HG03439 (cell line): ENCODE results near the gene TMEM184B.
"Not testable (repeated sequence)": the region's sequence is repeated elsewhere in the genome, so short reads cannot be mapped to it uniquely, and the experiment has no call there.

Source experiments
- ATAC-seq: cut with Tn5 transposase; IDR thresholded peaks from one replicate; pipeline ENCODE4 v1.9.1; 2021; ENCODE audit warnings: mild to moderate bottlenecking, moderate library complexity; ENCODE audit not compliant: unreplicated experiment

The TMEM184B gene

DNA sequence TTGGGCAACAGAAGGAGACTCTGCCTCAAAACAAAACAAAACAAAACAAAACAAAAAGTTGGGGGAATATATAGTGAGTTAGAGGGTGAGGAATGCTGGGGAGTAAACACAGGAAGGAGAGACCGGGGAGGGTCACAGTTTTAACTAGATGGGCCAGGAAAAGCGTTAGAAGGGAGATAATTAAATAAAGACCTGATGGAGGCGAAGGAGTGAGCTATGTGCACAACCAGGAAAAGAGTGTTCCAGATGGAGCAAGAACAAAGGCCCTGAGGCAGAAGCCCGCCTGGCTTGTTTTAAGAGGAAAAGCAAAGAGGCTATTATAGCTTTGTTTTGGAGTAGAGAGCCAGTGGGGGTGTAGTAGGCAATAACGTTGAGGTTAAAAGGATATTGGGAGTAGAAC lies 86.4 kb downstream of the TMEM184B start:
- no peak for ATAC-seq

GRCh38 chr22:38184788-38185187 lies 88.0 kb downstream of the TMEM184B start:
- ATAC-seq, result no peak

GRCh38 chr22:38181453-38182200 lies 91.2 kb downstream of the TMEM184B start, which contains the start of gene PLA2G6:
Gene PLA2G6 (minus strand): TSS chr22:38181830. CDS start chr22:38169426, 12,404 bp downstream.
- peak; percentile 82 for ATAC-seq

DNA sequence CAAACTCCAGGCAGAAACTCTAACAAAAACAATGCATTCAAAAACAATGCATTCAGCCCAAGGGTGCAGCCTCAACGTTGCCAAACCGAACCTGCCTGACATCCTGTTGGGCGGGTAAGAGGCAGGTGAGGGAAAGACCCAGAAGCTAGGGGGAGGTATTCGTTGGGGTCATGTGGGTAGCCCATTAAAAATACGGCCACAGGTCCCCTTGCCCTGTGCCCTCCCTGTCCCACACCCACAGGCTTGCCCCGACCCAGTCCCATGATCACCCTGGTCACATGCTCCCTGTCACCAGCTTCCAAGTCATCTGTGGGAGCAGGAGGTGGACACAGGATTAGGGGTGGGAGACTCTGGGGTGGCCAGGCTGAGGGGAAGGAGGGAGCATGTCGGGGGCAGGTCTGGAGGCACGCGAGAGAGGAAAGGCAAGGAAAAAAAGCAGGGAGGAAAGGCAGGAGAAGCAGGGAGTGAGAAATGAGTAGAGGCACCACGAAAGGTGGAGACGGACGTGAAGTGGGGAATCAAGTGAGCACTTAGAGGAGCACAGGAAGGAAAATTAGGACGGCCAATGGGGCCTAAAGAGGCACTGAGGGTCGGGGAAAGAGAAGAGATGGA lies 91.9 kb downstream of the TMEM184B start:
- no peak for ATAC-seq

- not testable (repeated sequence) for ATAC-seq
Observed at GRCh38 chr22:38178605-38178937, 94.2 kb downstream of the TMEM184B start.

DNA sequence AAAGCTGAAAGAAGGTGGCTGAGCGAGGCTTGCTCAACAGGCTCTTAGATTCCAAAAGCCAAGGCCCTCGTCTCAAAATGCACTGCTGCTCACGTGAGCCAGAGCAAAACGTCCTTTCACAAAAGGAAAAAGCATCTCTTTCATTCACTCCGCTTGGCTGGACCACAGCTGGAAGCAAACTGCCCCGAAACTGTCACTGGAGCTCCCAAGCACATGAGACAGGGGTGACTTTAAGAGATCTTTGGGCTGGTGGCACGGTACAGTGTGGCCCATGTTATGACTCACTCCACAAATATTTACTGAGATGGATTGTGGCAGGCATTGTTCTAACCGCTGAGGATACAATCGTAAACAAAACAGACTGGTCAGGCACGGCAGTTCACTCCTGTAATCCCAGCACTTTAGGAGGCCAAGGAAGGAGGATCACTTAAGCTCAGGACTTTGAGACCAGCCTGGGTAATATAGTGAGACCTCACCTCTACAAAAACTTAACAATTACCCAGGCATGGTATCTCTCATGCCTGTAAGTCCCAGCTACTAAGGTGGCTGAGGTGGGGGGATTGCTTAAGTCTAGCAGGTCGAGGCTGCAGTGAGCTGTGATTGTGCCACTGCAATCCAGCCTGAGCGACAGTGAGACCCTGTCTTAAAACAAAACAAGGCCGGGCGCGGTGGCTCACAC lies 94.7 kb downstream of the TMEM184B start:
- ATAC-seq, result no peak

- not testable (repeated sequence) for ATAC-seq
Observed at GRCh38 chr22:38177571-38177925, 95.3 kb downstream of the TMEM184B start.

DNA sequence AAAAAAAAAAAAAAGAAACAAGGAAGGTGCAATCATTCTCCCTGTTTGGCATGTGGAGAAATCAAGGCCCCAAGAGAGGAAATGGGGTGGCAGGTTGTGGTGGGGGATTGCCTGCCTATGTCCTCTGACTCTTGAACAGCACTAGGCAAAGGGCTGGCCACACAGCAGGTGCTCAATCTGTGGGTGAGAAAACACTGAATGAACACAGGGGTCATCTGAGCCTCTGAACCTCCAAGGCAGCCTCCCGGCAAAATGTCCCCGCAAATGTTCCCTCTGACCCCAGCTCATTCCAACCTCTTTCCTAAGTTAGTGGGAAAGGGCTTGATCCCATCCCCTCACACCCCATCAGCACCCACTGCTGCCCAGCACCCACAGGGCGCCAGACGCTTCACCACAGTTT lies 95.8 kb downstream of the TMEM184B start:
- no peak for ATAC-seq

GRCh38 chr22:38176170-38176741 lies 96.6 kb downstream of the TMEM184B start:
- ATAC-seq, result no peak

GRCh38 chr22:38175206-38176118 lies 97.3 kb downstream of the TMEM184B start:
- ATAC-seq, result no peak

DNA sequence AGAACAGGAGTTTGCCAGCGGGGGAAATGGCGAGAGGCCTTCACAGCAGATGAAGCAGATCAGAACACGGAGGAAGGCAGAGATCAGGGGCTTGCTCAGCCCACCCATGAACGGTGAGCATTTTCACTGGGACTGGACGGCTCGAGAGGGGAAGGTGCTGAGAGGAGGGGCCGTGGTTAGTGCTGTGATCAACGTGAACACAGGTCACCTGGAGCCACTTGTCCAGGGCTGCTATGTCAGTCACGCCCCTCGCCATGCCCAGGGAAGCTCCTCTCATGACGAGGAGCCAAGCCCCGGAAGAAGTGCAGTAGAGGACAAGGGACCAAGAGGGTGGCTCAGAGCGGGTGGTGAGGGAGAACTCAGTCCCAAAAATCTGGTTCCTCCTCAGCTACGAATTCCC lies 98.2 kb downstream of the TMEM184B start:
- ATAC-seq, result no peak

DNA sequence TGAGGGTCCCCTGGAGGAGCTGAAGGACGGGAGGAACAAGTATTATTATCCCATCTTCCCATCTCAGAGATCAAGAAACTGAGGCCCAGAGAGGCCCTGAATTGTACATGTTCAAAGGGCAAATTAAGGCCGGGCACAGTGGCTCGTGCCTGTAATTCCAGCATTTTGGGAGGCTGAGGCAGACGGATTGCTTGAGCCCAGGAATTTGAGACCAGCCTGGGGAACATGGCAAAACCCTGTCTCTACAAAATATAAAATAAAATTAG lies 99.2 kb downstream of the TMEM184B start:
- no peak for ATAC-seq

DNA sequence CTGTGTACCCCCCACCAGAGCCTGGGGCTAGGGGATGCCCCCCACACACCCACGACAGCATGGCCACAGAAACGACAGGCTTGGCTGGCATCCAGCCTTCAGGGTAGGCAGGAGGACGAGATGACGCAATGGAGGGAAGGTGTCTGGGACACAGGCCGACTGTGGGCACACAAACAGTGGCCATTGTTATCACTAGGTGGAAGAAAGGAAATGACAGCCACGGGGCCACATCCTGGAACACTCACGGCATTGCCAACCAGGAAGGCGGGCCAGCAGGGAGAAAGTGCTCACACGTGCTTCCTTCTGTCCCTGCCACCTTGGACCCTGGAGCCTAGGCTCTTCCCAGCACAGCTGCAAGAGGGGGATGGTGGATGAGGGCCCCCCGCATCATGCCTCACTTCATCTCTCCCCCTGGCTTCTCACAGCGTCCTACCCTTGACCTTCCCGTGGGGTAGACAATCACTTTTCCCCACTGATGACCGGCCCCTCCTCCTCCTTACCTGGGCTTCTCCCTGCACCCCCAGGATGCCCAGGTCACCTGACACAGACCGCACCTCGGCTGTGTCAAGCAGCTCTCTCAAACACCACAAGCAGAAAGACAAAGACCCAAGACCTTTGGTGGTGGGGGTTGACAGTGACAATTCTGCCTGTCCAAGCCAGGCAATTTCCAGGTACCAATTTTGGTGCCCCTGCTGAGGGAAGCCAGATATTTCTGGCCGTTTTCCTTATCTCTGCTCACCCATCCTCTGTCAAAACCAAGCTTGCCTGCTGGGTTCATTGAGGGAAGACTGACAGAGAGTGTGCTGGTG lies 99.8 kb downstream of the TMEM184B start:
- no peak for ATAC-seq

- no peak for ATAC-seq
Observed at GRCh38 chr22:38171927-38172831, 100.6 kb downstream of the TMEM184B start.

DNA sequence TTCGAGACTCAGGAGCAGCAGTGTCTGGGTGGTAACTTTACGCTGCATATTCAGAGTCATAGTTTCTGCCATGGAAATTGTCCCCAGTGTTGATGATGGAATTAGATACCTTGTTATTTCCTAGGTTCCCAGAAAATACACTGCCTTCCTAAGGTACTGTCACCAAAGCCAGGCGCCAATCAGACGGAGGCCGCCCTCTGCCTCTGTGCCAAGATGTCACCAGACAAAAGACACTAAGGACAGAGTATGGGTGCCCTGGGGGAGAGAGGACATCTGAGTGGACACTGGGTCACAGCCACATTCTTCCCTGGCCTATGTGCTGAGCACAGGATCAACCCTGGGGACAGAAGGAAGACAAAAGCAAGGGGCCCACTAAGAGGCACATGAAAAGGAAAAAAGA lies 102.3 kb downstream of the TMEM184B start:
- ATAC-seq, result no peak
